Activated CD8-positive, alpha-beta memory T cell treated with anti-CD3 and anti-CD28 coated beads, Interleukin-2, amount 50 U/mL, for 24 hours (primary cell): ENCODE results near the gene BTBD6.
"Not testable (repeated sequence)": the region's sequence is repeated elsewhere in the genome, so short reads cannot be mapped to it uniquely, and the experiment has no call there.

ENCODE experiments used
- DNase-seq: peaks from one replicate; pipeline ENCODE4 v3.0.0-alpha.2; 2020; ENCODE audit errors: extremely low read depth

Gene BTBD6

GRCh38 chr14:105294142-105294597, 45.8 kb downstream of the BTBD6 start:
- DNase-seq, result no peak

DNA sequence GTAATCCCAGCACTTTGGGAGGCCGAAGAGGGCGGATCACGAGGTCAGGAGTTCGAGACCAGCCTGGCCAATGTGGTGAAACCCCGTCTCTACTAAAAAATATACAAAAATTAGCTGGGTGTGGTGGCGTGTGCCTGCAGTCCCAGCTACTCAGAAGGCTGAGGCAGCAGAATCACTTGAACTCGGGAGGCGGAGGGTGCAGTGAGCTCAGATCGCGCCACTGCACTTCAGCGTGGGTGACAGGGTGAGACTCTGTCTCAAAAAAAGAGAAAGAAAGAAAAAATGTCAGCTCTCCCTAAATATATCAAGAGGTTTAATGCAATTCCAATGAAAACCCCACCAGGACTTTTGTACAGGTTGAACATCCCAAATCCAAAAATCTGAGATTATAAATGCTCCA, 49.0 kb downstream of the BTBD6 start:
- not testable (repeated sequence) for DNase-seq

DNA sequence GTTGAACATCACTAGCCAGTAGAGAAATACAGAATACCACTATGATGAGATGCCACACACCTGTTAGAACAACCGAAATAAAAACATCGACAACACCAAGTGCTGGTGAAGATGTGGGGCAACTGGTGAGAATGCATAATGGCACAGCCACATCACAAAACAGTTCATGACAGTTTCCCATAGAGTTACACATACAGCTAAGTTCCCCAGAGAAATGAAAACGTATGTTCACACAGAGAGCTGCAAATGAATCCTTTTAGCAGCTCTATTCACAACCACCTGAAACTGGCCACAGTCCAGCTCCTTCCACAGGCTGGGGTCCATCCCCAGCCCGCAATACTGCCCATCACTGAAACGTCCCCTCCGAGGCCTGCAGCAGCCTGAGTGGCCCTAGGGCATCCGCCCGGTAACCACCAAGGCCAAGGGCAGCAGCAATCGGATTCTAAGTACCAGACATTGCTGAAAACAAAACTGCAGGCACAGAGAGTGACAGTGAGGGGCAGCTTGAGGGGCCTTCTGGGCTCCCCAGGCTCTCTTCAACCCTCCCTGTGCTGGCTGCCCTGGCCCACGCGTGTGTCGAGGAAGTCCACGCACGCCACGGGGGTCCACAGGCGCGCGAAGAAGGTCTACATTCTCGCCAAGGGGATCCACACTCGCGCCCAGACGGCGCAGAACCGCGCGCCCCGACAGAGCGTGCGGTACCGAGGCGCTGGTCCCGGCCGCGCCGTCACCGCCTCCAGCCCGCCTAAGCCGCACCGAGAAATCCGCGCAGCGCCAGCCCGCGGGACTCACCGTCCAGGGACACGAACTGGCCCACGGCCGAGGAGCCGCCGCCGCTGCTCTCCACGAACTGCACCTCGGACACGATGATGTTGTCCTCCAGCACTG, 51.6 kb downstream of the BTBD6 start:
- no peak for DNase-seq
